Measurements from ENCODE around the gene TRAPPC10. TPM values are rescaled to one million over a fixed set of nuclear protein-coding genes. Genes with fewer than 3 reads are reported as not detected.

Gene TRAPPC10
- total RNA-seq, 2 donors from 2014 or later: 45.9 to 47.9 TPM

DNA sequence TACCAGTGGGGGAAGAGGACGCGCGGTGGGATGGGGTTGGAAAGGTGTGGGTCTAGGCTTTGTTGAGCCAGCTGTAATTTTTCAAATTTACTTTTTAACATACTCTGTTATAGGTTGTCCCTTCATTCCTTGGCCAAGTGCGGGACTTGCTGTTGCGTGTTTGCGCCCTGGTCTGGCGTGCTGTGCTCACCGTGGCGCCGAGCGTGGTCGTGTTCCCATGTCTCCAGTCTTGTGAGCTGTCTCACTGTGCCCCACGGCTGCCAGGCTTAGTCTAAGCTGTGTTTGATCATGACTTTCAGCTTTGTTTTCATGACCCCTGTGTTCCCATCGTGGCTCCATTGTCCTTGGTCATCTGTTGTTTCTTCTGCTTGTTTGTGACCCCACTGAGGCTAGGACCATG is 26.0 kb downstream of the TRAPPC10 start:
- peaks cover 43% of the 10 kb centered on the region for H3K36me3 ChIP-seq
- no peaks in the 10 kb centered on the region for H3K9me3 ChIP-seq
- H3K4me3 ChIP-seq: no peak overlapping the region
- no peaks in the 10 kb centered on the region for H3K4me1 ChIP-seq (ENCODE audit: control insufficient read depth in 1 of 2, low read depth in 2 of 2)
- DNase-seq (ENCODE audit: low spot score): no peak
- TF ChIP-seq, protein P1, sequence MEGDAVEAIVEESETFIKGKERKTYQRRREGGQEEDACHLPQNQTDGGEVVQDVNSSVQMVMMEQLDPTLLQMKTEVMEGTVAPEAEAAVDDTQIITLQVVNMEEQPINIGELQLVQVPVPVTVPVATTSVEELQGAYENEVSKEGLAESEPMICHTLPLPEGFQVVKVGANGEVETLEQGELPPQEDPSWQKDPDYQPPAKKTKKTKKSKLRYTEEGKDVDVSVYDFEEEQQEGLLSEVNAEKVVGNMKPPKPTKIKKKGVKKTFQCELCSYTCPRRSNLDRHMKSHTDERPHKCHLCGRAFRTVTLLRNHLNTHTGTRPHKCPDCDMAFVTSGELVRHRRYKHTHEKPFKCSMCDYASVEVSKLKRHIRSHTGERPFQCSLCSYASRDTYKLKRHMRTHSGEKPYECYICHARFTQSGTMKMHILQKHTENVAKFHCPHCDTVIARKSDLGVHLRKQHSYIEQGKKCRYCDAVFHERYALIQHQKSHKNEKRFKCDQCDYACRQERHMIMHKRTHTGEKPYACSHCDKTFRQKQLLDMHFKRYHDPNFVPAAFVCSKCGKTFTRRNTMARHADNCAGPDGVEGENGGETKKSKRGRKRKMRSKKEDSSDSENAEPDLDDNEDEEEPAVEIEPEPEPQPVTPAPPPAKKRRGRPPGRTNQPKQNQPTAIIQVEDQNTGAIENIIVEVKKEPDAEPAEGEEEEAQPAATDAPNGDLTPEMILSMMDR (IDR thresholded peaks at IDR 0.05): no peak
- H3K27me3 ChIP-seq (replicated peaks; ENCODE audit: insufficient read depth): no peaks in the 10 kb centered on the region
- ATAC-seq (ENCODE audit: insufficient number of reproducible peaks, low FRiP score, low read depth): no peak
- no peak overlapping the region for H3K27ac ChIP-seq

DNA sequence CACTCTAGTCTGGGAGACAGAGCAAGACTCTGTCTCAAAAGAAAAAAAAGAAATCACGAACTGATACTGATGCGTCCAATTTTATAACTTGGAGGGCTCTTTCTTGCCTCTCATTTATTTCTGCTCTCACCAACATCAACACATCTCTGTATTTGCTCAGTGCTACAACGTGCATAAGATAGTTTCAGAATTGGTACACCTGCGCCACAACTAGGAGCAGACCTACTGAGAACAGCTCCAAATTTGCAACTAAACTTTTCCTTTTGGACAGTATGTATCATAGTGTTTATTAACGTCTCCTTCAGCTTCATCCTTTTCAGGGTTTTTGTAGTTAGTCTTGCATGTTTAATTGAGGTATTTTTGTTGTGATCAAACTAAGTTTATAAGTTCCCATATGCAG is 27.7 kb downstream of the TRAPPC10 start:
- ATAC-seq (ENCODE audit: insufficient number of reproducible peaks, low FRiP score, low read depth) (no peak), DNase-seq (ENCODE audit: low spot score) (no peak)
- no peak overlapping the region for H3K4me3 ChIP-seq
- no peaks in the 10 kb centered on the region for H3K4me1 ChIP-seq (ENCODE audit: control insufficient read depth in 1 of 2, low read depth in 2 of 2)
- H3K27me3 ChIP-seq (replicated peaks; ENCODE audit: insufficient read depth): no peaks in the 10 kb centered on the region
- peaks cover 37% of the 10 kb centered on the region for H3K36me3 ChIP-seq
- TF ChIP-seq, protein P1 (IDR thresholded peaks at IDR 0.05): no peak
- H3K9me3 ChIP-seq: no peaks in the 10 kb centered on the region
- H3K27ac ChIP-seq: no peak overlapping the region

DNA sequence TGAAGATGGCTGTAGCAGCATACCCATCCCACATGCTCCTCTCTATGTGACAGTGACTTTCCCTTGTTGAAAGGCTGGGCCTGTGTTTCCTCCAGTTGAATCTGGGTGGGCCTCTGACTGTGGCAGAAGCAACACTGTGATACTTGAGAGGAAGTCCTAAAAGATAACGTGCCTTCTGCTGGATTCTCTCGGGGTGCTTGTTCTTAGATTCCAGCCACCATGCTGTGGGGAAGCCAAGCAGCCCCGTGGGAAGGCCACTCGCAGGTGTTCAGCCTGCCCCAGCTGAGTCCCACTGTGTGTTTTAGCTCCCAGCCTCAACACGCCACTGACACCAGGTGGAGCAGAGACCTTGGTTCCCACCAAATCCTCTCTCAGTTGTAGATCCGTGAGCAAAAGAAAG is 31.5 kb downstream of the TRAPPC10 start:
- TF ChIP-seq, protein P1 (IDR thresholded peaks at IDR 0.05): no peak
- ATAC-seq (ENCODE audit: insufficient number of reproducible peaks, low FRiP score, low read depth): no peak
- DNase-seq (ENCODE audit: low spot score): no peak
- Histone ChIP-seq H3K4me3 (no peak overlapping the region), H3K9me3 (no peaks in the 10 kb centered on the region), H3K4me1 (ENCODE audit: control insufficient read depth in 1 of 2, low read depth in 2 of 2) (no peaks in the 10 kb centered on the region), H3K27me3 (replicated peaks; ENCODE audit: insufficient read depth) (no peaks in the 10 kb centered on the region), H3K36me3 (peaks cover 9% of the 10 kb centered on the region), H3K27ac (no peak overlapping the region)

DNA sequence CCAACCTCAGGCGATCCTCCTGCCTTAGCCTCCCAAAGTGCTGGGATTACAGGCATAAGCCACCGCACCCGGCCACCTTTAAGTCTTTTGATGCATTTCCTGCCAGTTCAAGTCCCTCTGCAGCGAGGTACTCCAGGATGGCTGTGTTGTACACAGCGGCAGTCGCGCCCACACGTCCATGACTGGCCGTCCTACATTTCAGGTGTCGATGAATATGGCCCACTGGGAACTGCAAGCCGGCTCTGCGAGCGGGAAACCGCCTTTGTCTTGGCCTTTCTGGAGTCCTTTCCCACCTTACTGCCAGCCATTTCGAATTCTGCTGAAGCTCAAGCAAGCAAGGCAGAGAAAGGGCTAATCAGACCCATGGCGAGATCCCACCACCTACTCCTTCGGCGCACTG is 34.6 kb downstream of the TRAPPC10 start:
- Histone ChIP-seq H3K4me1 (ENCODE audit: control insufficient read depth in 1 of 2, low read depth in 2 of 2) (peaks cover 0 to 7% of the 10 kb centered on the region in 2 donors), H3K27ac (no peak overlapping the region), H3K4me3 (no peak overlapping the region), H3K9me3 (no peaks in the 10 kb centered on the region), H3K27me3 (replicated peaks; ENCODE audit: insufficient read depth) (no peaks in the 10 kb centered on the region), H3K36me3 (no peaks in the 10 kb centered on the region)
- ATAC-seq (ENCODE audit: insufficient number of reproducible peaks, low FRiP score, low read depth): no peak
- TF ChIP-seq, protein P1 (IDR thresholded peaks at IDR 0.05): no peak
- DNase-seq (ENCODE audit: low spot score): no peak

DNA sequence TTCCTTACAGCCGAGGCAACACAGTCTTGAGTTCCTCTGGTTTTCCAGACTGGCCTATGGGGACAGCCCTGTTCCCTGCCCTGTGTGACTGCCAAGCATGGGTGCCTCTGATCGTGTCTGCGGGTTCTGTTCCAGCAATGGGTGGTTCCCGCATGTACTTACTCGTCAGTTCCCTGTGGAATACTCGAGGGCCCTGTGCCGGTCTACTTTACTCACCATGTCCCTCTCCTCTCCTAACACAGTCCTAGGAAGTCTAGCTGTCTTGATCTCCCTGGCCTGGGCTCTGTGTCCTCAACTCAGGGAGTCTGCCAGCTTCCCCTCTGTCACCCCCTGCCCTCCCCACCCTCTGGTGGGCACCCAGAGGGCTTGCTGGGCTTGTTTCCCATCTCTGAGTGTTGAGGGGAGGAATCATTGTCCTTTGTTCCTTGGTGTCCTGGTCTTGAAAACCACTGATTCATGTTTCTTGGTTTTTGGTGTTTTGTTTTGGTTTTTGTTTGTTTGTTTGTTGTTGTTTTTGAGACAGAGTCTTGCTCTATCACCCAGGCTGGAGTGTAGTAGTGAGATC is 36.0 kb downstream of the TRAPPC10 start:
- H3K36me3 ChIP-seq: no peaks in the 10 kb centered on the region
- H3K4me1 ChIP-seq (ENCODE audit: control insufficient read depth in 1 of 2, low read depth in 2 of 2): peaks cover 0 to 7% of the 10 kb centered on the region in 2 donors
- no peak for ATAC-seq (ENCODE audit: insufficient number of reproducible peaks, low FRiP score, low read depth)

More for the DNA sequence above, 36.0 kb downstream of the TRAPPC10 start:
- Histone ChIP-seq H3K4me3 (no peak overlapping the region), H3K27ac (no peak overlapping the region), H3K27me3 (replicated peaks; ENCODE audit: insufficient read depth) (no peaks in the 10 kb centered on the region), H3K9me3 (no peaks in the 10 kb centered on the region)
- DNase-seq (ENCODE audit: low spot score): no peak
- TF ChIP-seq, protein P1 (IDR thresholded peaks at IDR 0.05): no peak
